HEK293 (cell line): ENCODE data around the gene PYROXD2.

Source experiments
- CTCF ChIA-PET: fragments of 350-600 bp; formaldehyde crosslinking; extraction: SDS; loops from one replicate; lab custom pipeline; 2021; ENCODE audit warnings: antibody characterized with exemption; lab: Yijun Ruan, JAX
- POLR2A ChIA-PET: fragments of 300-600 bp; formaldehyde crosslinking; extraction: SDS; loops from one replicate; lab custom pipeline; 2020; ENCODE audit warnings: antibody characterized with exemption, inconsistent platforms; lab: Yijun Ruan, JAX
- H3K27ac ChIP-seq: fragments of 200-500 bp; sonication (Bioruptor generic); 2 replicates; pipeline ENCODE4 v1.5.1; 2014; ENCODE audit warnings: low read depth, low read length, control low read depth, inconsistent platforms; ENCODE audit errors: extremely low read depth
- H3K36me3 ChIP-seq, 2 experiments: fragments of 200-500 bp in 1 of 2; sonication (Bioruptor generic) in 1 of 2; 1 replicate in 1 of 2; 2 replicates in 1 of 2; pipeline ENCODE4 v1.5.1; 2014 to 2017; ENCODE audit warnings: inconsistent platforms in 2 of 2, low read length in 2 of 2; ENCODE audit not compliant: control insufficient read depth in 2 of 2, insufficient read depth in 1 of 2
- H3K4me1 ChIP-seq: fragments of 200-500 bp; sonication (Bioruptor generic); 2 replicates; pipeline ENCODE4 v1.5.1; 2014; ENCODE audit warnings: mild to moderate bottlenecking, low read length, inconsistent platforms; ENCODE audit not compliant: control insufficient read depth, insufficient read depth
- H3K4me3 ChIP-seq: 2 replicates; pipeline ENCODE4 v1.5.1; 2011; ENCODE audit warnings: low read depth, mild to moderate bottlenecking, control low read depth, low read length, moderate library complexity
- H3K9me3 ChIP-seq: fragments of 200-500 bp; sonication (Bioruptor generic); 2 replicates; pipeline ENCODE4 v1.5.1; 2014; ENCODE audit warnings: low read depth, low read length, inconsistent platforms; ENCODE audit not compliant: control insufficient read depth, insufficient read depth
- HOXC10 ChIP-seq: sonication (generic); formaldehyde crosslinking; IDR thresholded peaks from 2 replicates; pipeline ENCODE4 v1.8.1; 2023; ENCODE audit warnings: mild to moderate bottlenecking, missing genetic modification reagents
- INSM2 ChIP-seq: fragments of 450-650 bp; formaldehyde crosslinking; IDR thresholded peaks from 2 replicates; pipeline ENCODE4 v1.5.1; 2016; ENCODE audit warnings: missing biosample characterization, missing genetic modification characterization
- KLF9 ChIP-seq: fragments of 450-650 bp; formaldehyde crosslinking; IDR thresholded peaks from 2 replicates; pipeline ENCODE4 v1.5.1; 2016; ENCODE audit warnings: missing biosample characterization, missing genetic modification characterization, low read depth
- MYNN ChIP-seq: fragments of 450-650 bp; formaldehyde crosslinking; IDR thresholded peaks from 2 replicates; pipeline ENCODE4 v1.5.1; 2016; ENCODE audit warnings: missing biosample characterization, missing genetic modification characterization, borderline replicate concordance
- OVOL3 ChIP-seq: fragments of 450-650 bp; formaldehyde crosslinking; IDR thresholded peaks from 2 replicates; pipeline ENCODE4 v1.5.1; 2016; ENCODE audit warnings: missing biosample characterization, missing genetic modification characterization
- PRDM1 ChIP-seq: fragments of 450-650 bp; formaldehyde crosslinking; IDR thresholded peaks from 2 replicates; pipeline ENCODE4; 2016; ENCODE audit warnings: missing biosample characterization, missing genetic modification characterization
- SCRT1 ChIP-seq: fragments of 450-650 bp; formaldehyde crosslinking; IDR thresholded peaks from 2 replicates; pipeline ENCODE4 v1.5.1; 2016; ENCODE audit warnings: missing biosample characterization, missing genetic modification characterization, borderline replicate concordance
- ZBTB17 ChIP-seq: fragments of 450-650 bp; formaldehyde crosslinking; IDR thresholded peaks from 2 replicates; pipeline ENCODE4 v1.5.1; 2016; ENCODE audit warnings: missing biosample characterization, missing genetic modification characterization
- ZBTB20 ChIP-seq: fragments of 450-650 bp; formaldehyde crosslinking; IDR thresholded peaks from 2 replicates; pipeline ENCODE4 v1.5.1; 2016; ENCODE audit warnings: missing biosample characterization, missing genetic modification characterization
- ZFP37 ChIP-seq: fragments of 450-650 bp; formaldehyde crosslinking; IDR thresholded peaks from 2 replicates; pipeline ENCODE4 v1.5.1; 2016; ENCODE audit warnings: missing biosample characterization, missing genetic modification characterization
- ZIC2 ChIP-seq: fragments of 450-650 bp; formaldehyde crosslinking; IDR thresholded peaks from 2 replicates; pipeline ENCODE4 v1.5.1; 2016; ENCODE audit warnings: missing biosample characterization, missing genetic modification characterization
- ZNF280C ChIP-seq: fragments of 450-650 bp; formaldehyde crosslinking; IDR thresholded peaks from 2 replicates; pipeline ENCODE4 v1.5.1; 2016; ENCODE audit warnings: missing biosample characterization, missing genetic modification characterization
- ZNF292 ChIP-seq: fragments of 450-650 bp; formaldehyde crosslinking; IDR thresholded peaks from 2 replicates; pipeline ENCODE4 v1.5.1; 2016; ENCODE audit warnings: low read depth, missing biosample characterization, missing genetic modification characterization, borderline replicate concordance
- ZNF362 ChIP-seq: fragments of 450-650 bp; formaldehyde crosslinking; IDR thresholded peaks from 2 replicates; pipeline ENCODE4 v1.5.1; 2016; ENCODE audit warnings: missing biosample characterization, missing genetic modification characterization
- ZNF548 ChIP-seq: fragments of 450-650 bp; formaldehyde crosslinking; IDR thresholded peaks from 2 replicates; pipeline ENCODE4 v1.5.1; 2016; ENCODE audit warnings: missing biosample characterization, missing genetic modification characterization
- ZNF621 ChIP-seq: fragments of 450-650 bp; formaldehyde crosslinking; IDR thresholded peaks from 2 replicates; pipeline ENCODE4 v1.5.1; 2017; ENCODE audit warnings: missing biosample characterization, missing genetic modification characterization
- ZNF623 ChIP-seq: fragments of 450-650 bp; formaldehyde crosslinking; IDR thresholded peaks from 2 replicates; pipeline ENCODE4 v1.5.1; 2016; ENCODE audit warnings: missing biosample characterization, missing genetic modification characterization
- ZNF645 ChIP-seq: fragments of 450-650 bp; formaldehyde crosslinking; IDR thresholded peaks from 2 replicates; pipeline ENCODE4; 2016; ENCODE audit warnings: missing biosample characterization, missing genetic modification characterization
- ZNF843 ChIP-seq: fragments of 450-650 bp; formaldehyde crosslinking; IDR thresholded peaks from 2 replicates; pipeline ENCODE4 v1.5.1; 2016; ENCODE audit warnings: missing biosample characterization, missing genetic modification characterization

The PYROXD2 gene

GRCh38 chr10:98417973-98418664 is 3.1 kb upstream of the PYROXD2 start:
- Histone ChIP-seq H3K36me3 (peaks cover 0 to 45% of the 10 kb centered on the region in 2 experiments; a peak in 1 of 3 replicates), H3K27ac (no peak overlapping the region), H3K4me1 (peaks cover 6% of the 10 kb centered on the region), H3K9me3 (no peaks in the 10 kb centered on the region), H3K4me3 (no peak overlapping the region)
- POLR2A ChIA-PET: no interaction called here
- TF ChIP-seq HOXC10 (CRISPR knock-in tag) (no peak), ZNF292 (tag by site-specific recombination) (no peak), ZIC2 (tag by site-specific recombination) (no peak), ZNF621 (tag by site-specific recombination) (no peak), ZNF548 (tag by site-specific recombination) (no peak), ZNF280C (tag by site-specific recombination) (no peak), INSM2 (no peak), KLF9 (tag by site-specific recombination) (no peak), ZNF362 (no peak), SCRT1 (no peak), ZNF645 (no peak), PRDM1 (tag by site-specific recombination) (no peak), ZBTB20 (tag by site-specific recombination) (no peak), OVOL3 (no peak)
- CTCF ChIA-PET: no interaction called here

GRCh38 chr10:98417481-98417959 is 2.5 kb upstream of the PYROXD2 start:
- Histone ChIP-seq H3K4me1 (peaks cover 6% of the 10 kb centered on the region), H3K36me3 (peaks cover 0 to 42% of the 10 kb centered on the region in 2 experiments; a peak in 1 of 3 replicates), H3K4me3 (no peak overlapping the region), H3K9me3 (no peaks in the 10 kb centered on the region), H3K27ac (no peak overlapping the region)
- TF ChIP-seq ZFP37 (tag by site-specific recombination) (no peak), MYNN (tag by site-specific recombination) (no peak), ZNF843 (tag by site-specific recombination) (no peak), ZNF623 (tag by site-specific recombination) (no peak), ZBTB17 (tag by site-specific recombination) (no peak)
- POLR2A ChIA-PET: no interaction called here
- CTCF ChIA-PET: no interaction called here
